GM18526 (cell line): ENCODE measurements around the gene CENPM.
A peak's percentile ranks its signal among the peaks of the same experiment; 100 is the strongest.

ENCODE experiments used
- POLR2A ChIP-seq: IDR thresholded peaks from 3 replicates; pipeline ENCODE4 v1.6.1; 2011; ENCODE audit not compliant: insufficient read length; ENCODE audit errors: extremely low read depth

The CENPM gene

GRCh38 chr22:41947424-41948080, 600 bp upstream of the CENPM start:
- no peak for TF ChIP-seq POLR2A

GRCh38 chr22:41943661-41944209, 3.2 kb downstream of the CENPM start:
- TF ChIP-seq POLR2A, result peak; percentile 10

GRCh38 chr22:41940832-41941765, 5.9 kb downstream of the CENPM start:
- TF ChIP-seq POLR2A, result no peak

- peak; percentile 85 for TF ChIP-seq POLR2A
These were observed 6.7 kb downstream of the CENPM start for GRCh38 chr22:41939981-41940831.

GRCh38 chr22:41936894-41937169, 10.1 kb downstream of the CENPM start:
- no peak for TF ChIP-seq POLR2A

- TF ChIP-seq POLR2A, result no peak
These were observed 11.4 kb downstream of the CENPM start for GRCh38 chr22:41935509-41935908.

- TF ChIP-seq POLR2A, result no peak
These were observed 12.0 kb downstream of the CENPM start for GRCh38 chr22:41935015-41935351.

- TF ChIP-seq POLR2A, result no peak
These were observed 12.5 kb downstream of the CENPM start for GRCh38 chr22:41934284-41935014.

GRCh38 chr22:41933411-41934177, 13.4 kb downstream of the CENPM start:
- TF ChIP-seq POLR2A, result no peak

- TF ChIP-seq POLR2A, result no peak
These were observed 14.6 kb downstream of the CENPM start for GRCh38 chr22:41932353-41932752.

- TF ChIP-seq POLR2A, result no peak
These were observed 15.2 kb downstream of the CENPM start for GRCh38 chr22:41931701-41932269.

GRCh38 chr22:41929418-41929810, 17.5 kb downstream of the CENPM start:
- no peak for TF ChIP-seq POLR2A

- TF ChIP-seq POLR2A, result no peak
These were observed 18.1 kb downstream of the CENPM start for GRCh38 chr22:41928593-41929417.
